MM.1S (cell line): ENCODE measurements around the gene EXD2.

Experiments used
- EZH2 ChIP-seq: fragments of 300-600 bp; sonication (generic); optimal IDR thresholded peaks from 2 replicates; pipeline ENCODE3; 2017; ENCODE audit warnings: low read depth, mild to moderate bottlenecking, antibody characterized with exemption, low read length, mixed read lengths
- EZH2phosphoT487 ChIP-seq: fragments of 300-600 bp; sonication (generic); IDR thresholded peaks from 2 replicates; pipeline ENCODE4 v1.6.1; 2018; ENCODE audit warnings: antibody characterized with exemption, low read length
- TF ChIP-seq, protein P1 (sequence below): fragments of 300-600 bp; sonication (generic); IDR thresholded peaks from 2 replicates; pipeline ENCODE4 v1.5.1; 2016; ENCODE audit warnings: antibody characterized with exemption, low read length, mixed read lengths

DNA sequence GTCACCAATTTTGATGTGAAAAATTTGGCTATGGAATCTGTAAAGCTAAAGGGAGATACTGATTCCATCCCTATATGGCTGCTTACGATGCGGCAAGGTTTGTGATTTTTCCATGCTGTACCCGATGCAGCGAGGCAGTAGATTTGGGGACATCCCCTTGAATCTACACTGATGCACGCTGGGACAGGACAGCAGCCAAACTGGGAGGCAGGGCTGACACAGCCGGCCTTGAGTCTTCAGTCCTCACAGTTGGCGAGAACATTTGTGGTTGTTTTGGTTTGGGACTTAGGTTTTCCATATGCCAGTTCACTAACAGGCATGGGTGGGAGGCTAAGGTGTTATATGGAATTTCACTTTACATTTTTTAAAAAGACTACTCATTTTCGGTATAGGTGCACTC, 72.5 kb downstream of the EXD2 start:
- TF ChIP-seq, protein P1, sequence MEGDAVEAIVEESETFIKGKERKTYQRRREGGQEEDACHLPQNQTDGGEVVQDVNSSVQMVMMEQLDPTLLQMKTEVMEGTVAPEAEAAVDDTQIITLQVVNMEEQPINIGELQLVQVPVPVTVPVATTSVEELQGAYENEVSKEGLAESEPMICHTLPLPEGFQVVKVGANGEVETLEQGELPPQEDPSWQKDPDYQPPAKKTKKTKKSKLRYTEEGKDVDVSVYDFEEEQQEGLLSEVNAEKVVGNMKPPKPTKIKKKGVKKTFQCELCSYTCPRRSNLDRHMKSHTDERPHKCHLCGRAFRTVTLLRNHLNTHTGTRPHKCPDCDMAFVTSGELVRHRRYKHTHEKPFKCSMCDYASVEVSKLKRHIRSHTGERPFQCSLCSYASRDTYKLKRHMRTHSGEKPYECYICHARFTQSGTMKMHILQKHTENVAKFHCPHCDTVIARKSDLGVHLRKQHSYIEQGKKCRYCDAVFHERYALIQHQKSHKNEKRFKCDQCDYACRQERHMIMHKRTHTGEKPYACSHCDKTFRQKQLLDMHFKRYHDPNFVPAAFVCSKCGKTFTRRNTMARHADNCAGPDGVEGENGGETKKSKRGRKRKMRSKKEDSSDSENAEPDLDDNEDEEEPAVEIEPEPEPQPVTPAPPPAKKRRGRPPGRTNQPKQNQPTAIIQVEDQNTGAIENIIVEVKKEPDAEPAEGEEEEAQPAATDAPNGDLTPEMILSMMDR, result no peak
- TF ChIP-seq EZH2phosphoT487 (no peak), EZH2 (no peak)
